Fibroblast of mammary gland (primary cell): ENCODE measurements around the gene ABCC3.

Source experiments
- DNase-seq: peaks from one replicate; pipeline ENCODE4 v3.0.0-alpha.2; 2010; ENCODE audit warnings: low read depth
- H3K4me3 ChIP-seq: 2 replicates; pipeline ENCODE4 v1.5.1; 2011; ENCODE audit warnings: low read depth, mild to moderate bottlenecking, low read length, moderate library complexity; ENCODE audit not compliant: control insufficient read depth
- CTCF ChIP-seq: conservative IDR thresholded peaks from 2 replicates; pipeline ENCODE4 v1.5.1; 2011; ENCODE audit warnings: low read depth, low read length, inconsistent platforms; ENCODE audit not compliant: control insufficient read depth, insufficient read depth

Gene ABCC3

GRCh38 chr17:50657054-50657453, 22.4 kb downstream of the ABCC3 start:
- H3K4me3 ChIP-seq, result no peak overlapping the region
- no peak for DNase-seq
- TF ChIP-seq CTCF, result no peak

DNA sequence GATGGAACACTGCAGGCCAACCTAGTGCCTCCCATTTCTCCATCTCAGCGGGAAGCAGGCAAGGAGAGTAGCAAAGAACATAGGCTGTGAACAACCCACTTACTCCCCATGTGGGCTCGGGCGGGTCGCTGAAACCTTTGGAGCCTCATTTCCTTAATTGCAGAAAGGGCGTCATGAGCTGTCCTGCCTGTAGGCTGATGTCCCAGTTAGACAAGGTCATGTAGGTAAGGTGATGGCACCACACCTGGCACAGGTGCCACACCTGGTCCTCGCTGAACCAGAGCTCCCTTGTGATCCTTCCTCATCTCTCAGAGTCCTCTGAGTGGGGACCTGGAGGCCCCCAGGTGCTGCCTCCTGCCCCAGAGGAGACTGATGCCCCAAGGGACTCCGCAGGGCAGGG, 22.9 kb downstream of the ABCC3 start:
- no peak for DNase-seq
- TF ChIP-seq CTCF, result no peak
- no peak overlapping the region for H3K4me3 ChIP-seq

- no peak for TF ChIP-seq CTCF
- H3K4me3 ChIP-seq, result no peak overlapping the region
- DNase-seq, result no peak
These were observed 23.9 kb downstream of the ABCC3 start for GRCh38 chr17:50658616-50659015.

- TF ChIP-seq CTCF, result no peak
- no peak for DNase-seq
- H3K4me3 ChIP-seq, result no peak overlapping the region
These were observed 24.5 kb downstream of the ABCC3 start for GRCh38 chr17:50659179-50659578.

DNA sequence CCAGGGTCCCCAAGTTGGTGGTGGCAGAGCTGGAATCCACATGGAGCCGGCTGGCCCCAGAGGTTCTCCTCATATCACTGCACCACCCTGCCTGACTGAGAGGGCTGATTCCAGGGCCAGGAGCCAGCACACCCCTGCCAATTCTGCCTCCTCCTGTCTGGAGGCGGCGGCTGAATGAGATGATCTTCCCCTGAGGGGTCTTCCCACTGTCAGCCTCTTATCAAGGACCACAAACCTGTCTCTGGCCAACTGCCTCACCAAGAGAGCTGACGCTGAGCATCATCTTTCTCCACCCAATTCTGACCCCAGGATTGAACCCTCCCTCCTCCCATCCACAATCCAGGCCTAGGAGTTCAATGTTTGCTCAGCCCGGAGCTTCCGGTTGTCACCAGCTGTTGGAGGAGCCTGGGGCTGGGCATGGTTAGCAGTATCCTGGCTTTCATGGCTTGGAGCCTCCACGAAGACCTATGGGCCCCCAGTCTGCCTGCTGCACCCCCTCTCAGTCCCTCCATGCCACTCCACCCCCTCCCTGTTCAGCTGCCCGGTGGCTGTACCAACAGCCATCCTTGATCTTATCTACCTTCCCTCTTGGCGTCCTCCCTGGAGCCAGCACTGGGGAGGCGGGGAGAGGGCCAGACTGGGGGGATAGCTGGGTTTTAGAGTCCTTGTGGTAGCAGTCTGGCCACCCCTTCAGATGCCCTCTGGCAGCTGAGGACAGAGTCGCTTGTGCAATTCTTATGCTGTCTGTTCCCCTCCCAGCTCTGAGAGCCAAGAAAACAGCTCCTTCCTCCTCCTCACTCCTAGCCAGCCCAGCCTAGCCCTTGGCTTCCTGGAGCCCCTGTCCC, 25.6 kb downstream of the ABCC3 start:
- no peak for TF ChIP-seq CTCF
- no peak overlapping the region for H3K4me3 ChIP-seq
- peak; percentile 34 for DNase-seq

DNA sequence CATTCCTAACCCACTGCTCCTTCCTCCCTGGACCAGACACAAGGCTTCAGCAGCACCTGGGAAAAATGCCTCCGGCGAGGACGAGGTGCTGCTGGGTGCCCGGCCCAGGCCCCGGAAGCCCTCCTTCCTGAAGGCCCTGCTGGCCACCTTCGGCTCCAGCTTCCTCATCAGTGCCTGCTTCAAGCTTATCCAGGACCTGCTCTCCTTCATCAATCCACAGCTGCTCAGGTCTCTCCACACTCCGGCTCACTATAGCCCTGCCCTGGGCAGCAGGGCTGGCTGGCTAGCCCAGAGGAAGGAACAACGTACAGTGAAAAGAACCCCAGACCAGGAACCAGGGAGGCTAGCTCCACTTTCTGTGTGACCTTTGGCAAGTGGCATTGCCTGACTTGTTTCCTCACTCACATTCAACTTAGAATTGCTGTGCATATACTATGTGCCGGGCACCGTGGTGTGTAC, 26.2 kb downstream of the ABCC3 start:
- DNase-seq, result no peak
- no peak overlapping the region for H3K4me3 ChIP-seq
- no peak for TF ChIP-seq CTCF
